Cardiac muscle cell (in vitro differentiated cells and primary cell): ENCODE data around the gene SOX8. TPM values are rescaled to one million over a fixed set of nuclear protein-coding genes. Genes with fewer than 3 reads are reported as not detected.

Experiments
- DNase-seq, 2 donors: peaks; one replicate each; pipeline versions ENCODE4 v3.0.0 to v3.0.0-alpha.2; 2010 to 2017; ENCODE audit warnings: low read depth in 1 of 2, low spot score in 1 of 2
- H3K27ac ChIP-seq: fragments of 200-600 bp; sonication (generic); 2 replicates; pipeline ENCODE4 v1.5.1; 2016
- H3K27me3 ChIP-seq: fragments of 200-600 bp; sonication (generic); 2 replicates; pipeline ENCODE4 v1.6.0; 2016; ENCODE audit warnings: control low read depth
- H3K36me3 ChIP-seq: fragments of 200-600 bp; sonication (generic); 2 replicates; pipeline ENCODE4 v1.5.1; 2016; ENCODE audit warnings: control low read depth
- H3K4me1 ChIP-seq: fragments of 200-600 bp; sonication (generic); 2 replicates; pipeline ENCODE4 v1.8.1; 2017; ENCODE audit warnings: low read depth, mild to moderate bottlenecking, mixed run types
- H3K4me3 ChIP-seq: fragments of 200-600 bp; sonication (generic); 2 replicates; pipeline ENCODE4 v1.5.1; 2016; ENCODE audit warnings: mild to moderate bottlenecking
- H3K9me3 ChIP-seq: fragments of 200-600 bp; sonication (generic); 2 replicates; pipeline ENCODE4 v1.5.1; 2017; ENCODE audit warnings: low read depth, mild to moderate bottlenecking, control low read depth
- polyA plus RNA-seq: library from polyadenylated mRNA; unstranded; fragments of >200 nt; fragmentation: Nextera tagmentation; extraction: Ambion mirVana; gene quantifications from 2 replicates; pipeline ENCODE4 v1.2.1, GENCODE V29; 2016
- total RNA-seq: library from RNA; depleted of rRNA; stranded (reverse); fragments of >200 nt; gene quantifications from 2 replicates; pipeline ENCODE4 v1.2.3, GENCODE V29; 2016
- TF ChIP-seq, protein P1 (sequence below): IDR thresholded peaks from 2 replicates; pipeline ENCODE4 v1.5.1; 2012; ENCODE audit warnings: low read depth, mild to moderate bottlenecking, low read length

Gene SOX8
- 9.2 and 13.7 TPM in 2 replicates for total RNA-seq
- polyA plus RNA-seq = 5.8 and 8.2 TPM in 2 replicates

DNA sequence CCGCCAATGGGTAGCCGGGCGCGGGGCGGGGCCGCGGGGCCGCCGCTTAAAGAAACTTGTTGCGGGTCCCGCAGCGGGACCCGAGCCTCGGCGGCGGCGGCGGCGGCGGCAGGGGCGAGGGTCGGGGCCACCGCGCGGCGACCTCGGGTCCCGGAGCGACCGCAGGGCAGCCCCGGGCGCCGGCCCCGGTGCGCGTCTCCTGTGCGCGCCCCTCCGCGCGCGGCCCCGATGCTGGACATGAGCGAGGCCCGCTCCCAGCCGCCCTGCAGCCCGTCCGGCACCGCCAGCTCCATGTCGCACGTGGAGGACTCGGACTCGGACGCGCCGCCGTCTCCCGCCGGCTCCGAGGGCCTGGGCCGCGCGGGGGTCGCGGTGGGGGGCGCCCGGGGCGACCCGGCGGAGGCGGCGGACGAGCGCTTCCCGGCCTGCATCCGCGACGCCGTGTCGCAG is at the start of gene SOX8:
Gene SOX8, plus strand, starts transcription at position 76 of the 450 bp plus-strand sequence. Its CDS starts 153 bp downstream, at position 229.
- TF ChIP-seq, protein P1, sequence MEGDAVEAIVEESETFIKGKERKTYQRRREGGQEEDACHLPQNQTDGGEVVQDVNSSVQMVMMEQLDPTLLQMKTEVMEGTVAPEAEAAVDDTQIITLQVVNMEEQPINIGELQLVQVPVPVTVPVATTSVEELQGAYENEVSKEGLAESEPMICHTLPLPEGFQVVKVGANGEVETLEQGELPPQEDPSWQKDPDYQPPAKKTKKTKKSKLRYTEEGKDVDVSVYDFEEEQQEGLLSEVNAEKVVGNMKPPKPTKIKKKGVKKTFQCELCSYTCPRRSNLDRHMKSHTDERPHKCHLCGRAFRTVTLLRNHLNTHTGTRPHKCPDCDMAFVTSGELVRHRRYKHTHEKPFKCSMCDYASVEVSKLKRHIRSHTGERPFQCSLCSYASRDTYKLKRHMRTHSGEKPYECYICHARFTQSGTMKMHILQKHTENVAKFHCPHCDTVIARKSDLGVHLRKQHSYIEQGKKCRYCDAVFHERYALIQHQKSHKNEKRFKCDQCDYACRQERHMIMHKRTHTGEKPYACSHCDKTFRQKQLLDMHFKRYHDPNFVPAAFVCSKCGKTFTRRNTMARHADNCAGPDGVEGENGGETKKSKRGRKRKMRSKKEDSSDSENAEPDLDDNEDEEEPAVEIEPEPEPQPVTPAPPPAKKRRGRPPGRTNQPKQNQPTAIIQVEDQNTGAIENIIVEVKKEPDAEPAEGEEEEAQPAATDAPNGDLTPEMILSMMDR = no peak

DNA sequence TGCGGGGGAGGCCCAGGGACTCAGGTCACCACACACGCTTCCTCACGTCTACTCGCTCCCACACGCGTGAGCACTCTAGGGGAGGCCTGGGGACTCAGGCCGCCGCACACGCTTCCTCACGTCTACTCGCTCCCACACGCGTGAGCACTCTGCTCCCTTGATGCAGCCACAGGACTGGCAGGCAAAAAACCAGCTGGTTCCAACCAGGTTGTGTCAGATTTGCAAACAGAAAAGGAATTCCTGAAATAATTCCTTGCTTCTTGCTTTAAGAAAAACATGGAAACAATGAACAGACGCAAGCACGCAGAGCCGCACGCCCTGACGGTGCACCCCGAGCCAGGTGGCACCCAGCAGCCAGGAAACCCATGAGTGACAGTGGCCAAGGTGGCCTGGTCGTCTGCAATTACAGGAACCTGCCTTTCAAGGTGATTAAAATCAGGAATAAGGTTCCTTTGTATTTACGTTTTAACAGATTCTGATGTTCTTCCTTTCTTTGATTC is 48.7 kb upstream of the SOX8 start:
- H3K27ac ChIP-seq = no peak overlapping the region
- TF ChIP-seq, protein P1 = no peak
- DNase-seq = no peak

More for the DNA sequence above, at the start of gene SOX8:
- no peaks in the 10 kb centered on the region for H3K4me1 ChIP-seq
- H3K9me3 ChIP-seq = no peaks in the 10 kb centered on the region
- no peaks in the 10 kb centered on the region for H3K36me3 ChIP-seq
- no peak within 1 kb of the TSS for H3K27ac ChIP-seq
- H3K27me3 ChIP-seq = peaks cover 41% of the 10 kb centered on the region
- peak within 1 kb of the TSS; percentile 46 for H3K4me3 ChIP-seq
- DNase-seq = peak in 1 of 2 donors; percentile 82

DNA sequence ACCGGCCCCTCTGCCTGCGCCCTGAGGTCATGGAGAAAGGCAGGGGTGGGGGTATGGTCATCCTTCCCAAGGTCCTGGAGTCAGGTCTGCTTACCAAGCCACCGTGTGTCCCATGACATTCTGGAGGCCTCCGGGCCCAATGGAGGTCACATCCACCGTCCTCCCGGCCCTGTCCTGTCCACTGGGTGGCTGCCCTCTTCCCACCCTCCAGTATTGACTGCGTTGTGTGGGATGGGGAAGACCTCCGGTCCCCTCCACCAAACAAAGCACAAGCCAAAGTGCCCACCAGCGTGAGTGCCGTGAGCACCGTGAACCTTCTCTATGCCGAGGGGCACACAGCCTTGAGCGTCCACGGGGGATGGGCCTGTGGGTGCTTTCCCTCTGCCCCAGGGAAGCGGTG is 48.0 kb upstream of the SOX8 start:
- Histone ChIP-seq H3K4me3 (no peak overlapping the region), H3K9me3 (no peaks in the 10 kb centered on the region), H3K4me1 (no peaks in the 10 kb centered on the region), H3K27ac (no peak overlapping the region), H3K27me3 (no peaks in the 10 kb centered on the region), H3K36me3 (peaks cover 3% of the 10 kb centered on the region)
- DNase-seq = no peak
- TF ChIP-seq, protein P1 = no peak

More for the DNA sequence above, 48.7 kb upstream of the SOX8 start:
- H3K27me3 ChIP-seq = no peaks in the 10 kb centered on the region
- H3K9me3 ChIP-seq = no peaks in the 10 kb centered on the region
- H3K4me3 ChIP-seq = no peak overlapping the region
- peaks cover 3% of the 10 kb centered on the region for H3K36me3 ChIP-seq
- no peaks in the 10 kb centered on the region for H3K4me1 ChIP-seq

DNA sequence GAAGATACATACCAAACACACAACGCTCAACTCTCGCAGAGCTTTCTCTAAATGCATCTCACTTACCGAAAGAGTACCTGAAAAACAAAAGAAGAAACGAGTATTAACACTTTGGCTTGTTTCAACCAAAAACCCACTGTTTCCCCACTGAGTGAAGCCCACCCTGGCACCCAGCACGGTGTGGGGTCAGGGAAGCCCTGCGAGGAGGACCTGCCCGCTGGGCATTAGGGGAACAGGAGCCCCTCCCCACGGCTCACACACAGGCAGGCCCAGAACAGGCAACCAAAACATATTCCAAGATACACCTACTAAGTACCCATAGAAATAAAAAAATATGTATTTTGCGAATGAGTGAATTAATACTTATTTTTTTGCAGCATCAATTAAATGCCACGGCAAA is 47.4 kb upstream of the SOX8 start:
- Histone ChIP-seq H3K4me3 (no peak overlapping the region), H3K27ac (no peak overlapping the region), H3K36me3 (peaks cover 3% of the 10 kb centered on the region), H3K9me3 (no peaks in the 10 kb centered on the region), H3K4me1 (no peaks in the 10 kb centered on the region), H3K27me3 (no peaks in the 10 kb centered on the region)
- TF ChIP-seq, protein P1 = no peak
- no peak for DNase-seq

DNA sequence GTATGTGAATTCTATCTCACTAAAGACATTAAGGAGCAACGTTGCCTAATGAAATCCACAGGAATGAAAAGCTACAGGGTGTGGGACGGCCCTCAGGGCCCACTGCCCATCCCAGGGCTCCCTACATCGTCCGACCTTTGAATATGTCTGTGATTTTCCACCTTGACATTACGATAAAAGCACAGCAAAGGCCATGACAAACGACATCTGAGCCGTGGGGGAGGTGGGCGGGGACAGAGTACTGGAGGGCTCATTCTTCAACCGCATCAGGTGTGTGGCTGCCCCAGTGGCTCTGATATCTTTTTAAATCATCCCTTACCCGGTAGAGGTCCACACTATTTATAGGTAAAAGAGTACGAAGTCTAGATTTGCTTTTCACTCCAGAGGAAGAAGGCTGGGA is 45.9 kb upstream of the SOX8 start:
- Histone ChIP-seq H3K4me1 (no peaks in the 10 kb centered on the region), H3K27me3 (no peaks in the 10 kb centered on the region), H3K4me3 (no peak overlapping the region), H3K27ac (no peak overlapping the region), H3K36me3 (peaks cover 3% of the 10 kb centered on the region), H3K9me3 (no peaks in the 10 kb centered on the region)
- no peak for DNase-seq
- TF ChIP-seq, protein P1 = no peak

DNA sequence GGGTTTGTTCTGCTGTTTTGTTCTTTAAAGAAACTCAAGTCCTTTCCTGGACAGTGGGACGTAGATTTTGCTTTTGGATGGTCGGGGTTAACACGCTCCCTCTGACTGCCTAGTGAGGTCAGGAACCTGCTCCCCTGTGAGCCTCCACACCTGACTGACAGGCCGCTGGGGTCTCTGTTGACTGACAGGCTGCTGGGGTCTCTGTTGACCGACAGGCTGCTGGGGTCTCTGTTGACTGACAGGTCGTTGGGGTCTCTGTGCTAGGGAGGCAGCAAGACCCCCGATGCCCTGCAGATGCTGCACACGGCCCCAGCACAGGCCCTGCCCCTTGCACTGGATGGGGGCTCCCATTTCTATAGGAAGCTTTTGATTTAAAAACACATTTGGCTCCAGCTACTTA is 44.3 kb upstream of the SOX8 start:
- no peaks in the 10 kb centered on the region for H3K27me3 ChIP-seq
- no peak overlapping the region for H3K4me3 ChIP-seq
- H3K4me1 ChIP-seq = no peaks in the 10 kb centered on the region
- H3K36me3 ChIP-seq = peaks cover 3% of the 10 kb centered on the region
- H3K9me3 ChIP-seq = no peaks in the 10 kb centered on the region
- no peak for DNase-seq
- H3K27ac ChIP-seq = no peak overlapping the region
- TF ChIP-seq, protein P1 = no peak
